Fibroblast of lung (primary cell): ENCODE results near the gene IGBP1. TPM values are rescaled to one million over a fixed set of nuclear protein-coding genes. Genes with fewer than 3 reads are reported as not detected.
A peak's percentile ranks its signal among the peaks of the same experiment; 100 is the strongest.

Experiments
- DNase-seq, 2 donors: peaks; one replicate each; pipeline versions ENCODE4 v3.0.0 to v3.0.0-alpha.2; 2010; ENCODE audit warnings: low read depth in 2 of 2
- H2AFZ ChIP-seq: 2 replicates; pipeline ENCODE4 v1.5.1; 2012; ENCODE audit warnings: low read length, control low read depth, inconsistent platforms
- H3K27ac ChIP-seq: 2 replicates; pipeline ENCODE4 v1.5.1; 2011; ENCODE audit warnings: low read length, control low read depth; ENCODE audit not compliant: insufficient read depth
- H3K27me3 ChIP-seq: 2 replicates; pipeline ENCODE4 v1.5.1; 2011; ENCODE audit warnings: mild to moderate bottlenecking, low read length; ENCODE audit not compliant: control insufficient read depth, insufficient read depth
- H3K36me3 ChIP-seq: 2 replicates; pipeline ENCODE4 v1.5.1; 2011; ENCODE audit warnings: low read length; ENCODE audit not compliant: control insufficient read depth, insufficient read depth
- H3K4me1 ChIP-seq: 2 replicates; pipeline ENCODE4 v1.5.1; 2011; ENCODE audit warnings: low read length; ENCODE audit not compliant: control insufficient read depth, insufficient read depth; ENCODE audit errors: extremely low read depth
- H3K4me2 ChIP-seq: 2 replicates; pipeline ENCODE4 v1.5.1; 2011; ENCODE audit warnings: low read length, control low read depth; ENCODE audit not compliant: insufficient read depth; ENCODE audit errors: extremely low read depth
- H3K4me3 ChIP-seq, 4 experiments: fragments of 200-600 bp in 1 of 4; sonication (generic) in 1 of 4; replicated peaks in 1 of 4; 2 replicates each; pipeline ENCODE4 v1.5.1; 2011 to 2016; ENCODE audit warnings: low read length in 4 of 4, low read depth in 3 of 4, mild to moderate bottlenecking in 3 of 4, control low read depth in 2 of 4, inconsistent platforms in 1 of 4, mixed read lengths in 1 of 4; ENCODE audit not compliant: insufficient read depth in 1 of 4; ENCODE audit errors: control extremely low read depth in 1 of 4
- H3K79me2 ChIP-seq: 2 replicates; pipeline ENCODE4 v1.5.1; 2012; ENCODE audit warnings: mild to moderate bottlenecking, low read length, inconsistent platforms; ENCODE audit not compliant: control insufficient read depth, insufficient read depth
- H3K9ac ChIP-seq: 2 replicates; pipeline ENCODE4 v1.5.1; 2011; ENCODE audit warnings: mild to moderate bottlenecking, low read length, control low read depth; ENCODE audit not compliant: insufficient read depth
- H3K9me3 ChIP-seq: 2 replicates; pipeline ENCODE4 v1.5.1; 2012; ENCODE audit warnings: low read depth, low read length; ENCODE audit not compliant: control insufficient read depth, insufficient read depth
- H4K20me1 ChIP-seq: 2 replicates; pipeline ENCODE4 v1.5.1; 2011; ENCODE audit warnings: low read length; ENCODE audit not compliant: control insufficient read depth, insufficient read depth; ENCODE audit errors: extremely low read depth
- EZH2 ChIP-seq: IDR thresholded peaks from 2 replicates; pipeline ENCODE4 v1.5.1; 2012; ENCODE audit warnings: low read length, control low read depth, mild to moderate bottlenecking; ENCODE audit errors: missing control alignments
- polyA plus RNA-seq, 2 donors: library from polyadenylated mRNA; depleted of rRNA in 1 of 2; stranded (reverse) in 1 of 2; unstranded in 1 of 2; fragments of >200 nt; gene quantifications; 2 replicates each; pipeline ENCODE4 v1.2.1, GENCODE V29; 2011 to 2012; ENCODE audit warnings: missing spikeins in 1 of 2
- total RNA-seq: library from RNA; depleted of rRNA; stranded (reverse); fragments of >200 nt; gene quantifications from 2 replicates; pipeline ENCODE4 v1.2.1, GENCODE V29; 2014
- TF ChIP-seq, protein P1 (sequence below), 2 donors: IDR thresholded peaks in 1 of 2; conservative IDR thresholded peaks in 1 of 2; 1 replicate in 1 of 2; 2 replicates in 1 of 2; pipeline ENCODE4 v1.5.1; 2011 to 2012; ENCODE audit warnings: low read length in 2 of 2, control low read depth in 1 of 2, inconsistent platforms in 1 of 2, low read depth in 1 of 2, mild to moderate bottlenecking in 1 of 2

The IGBP1 gene
- total and polyA plus RNA-seq, 2 donors (not counting 1 experiment from before 2014, with no cell fraction given) = 67.2 to 81.1 TPM

- no peaks in the 10 kb centered on the region for H4K20me1 ChIP-seq
- TF ChIP-seq EZH2 = no peak
- TF ChIP-seq, protein P1, sequence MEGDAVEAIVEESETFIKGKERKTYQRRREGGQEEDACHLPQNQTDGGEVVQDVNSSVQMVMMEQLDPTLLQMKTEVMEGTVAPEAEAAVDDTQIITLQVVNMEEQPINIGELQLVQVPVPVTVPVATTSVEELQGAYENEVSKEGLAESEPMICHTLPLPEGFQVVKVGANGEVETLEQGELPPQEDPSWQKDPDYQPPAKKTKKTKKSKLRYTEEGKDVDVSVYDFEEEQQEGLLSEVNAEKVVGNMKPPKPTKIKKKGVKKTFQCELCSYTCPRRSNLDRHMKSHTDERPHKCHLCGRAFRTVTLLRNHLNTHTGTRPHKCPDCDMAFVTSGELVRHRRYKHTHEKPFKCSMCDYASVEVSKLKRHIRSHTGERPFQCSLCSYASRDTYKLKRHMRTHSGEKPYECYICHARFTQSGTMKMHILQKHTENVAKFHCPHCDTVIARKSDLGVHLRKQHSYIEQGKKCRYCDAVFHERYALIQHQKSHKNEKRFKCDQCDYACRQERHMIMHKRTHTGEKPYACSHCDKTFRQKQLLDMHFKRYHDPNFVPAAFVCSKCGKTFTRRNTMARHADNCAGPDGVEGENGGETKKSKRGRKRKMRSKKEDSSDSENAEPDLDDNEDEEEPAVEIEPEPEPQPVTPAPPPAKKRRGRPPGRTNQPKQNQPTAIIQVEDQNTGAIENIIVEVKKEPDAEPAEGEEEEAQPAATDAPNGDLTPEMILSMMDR (conservative IDR thresholded peaks at IDR 0.05 in 1 of 2, IDR thresholded peaks at IDR 0.05 in 1 of 2; ENCODE audit: low read depth in 1 of 2, low read length in 2 of 2) = no peak
- H3K27ac ChIP-seq = peak overlapping the region; percentile 7
- H3K4me2 ChIP-seq = peak overlapping the region; percentile 11
- H3K9me3 ChIP-seq = no peaks in the 10 kb centered on the region
- H3K27me3 ChIP-seq = no peaks in the 10 kb centered on the region
- H3K9ac ChIP-seq = no peak overlapping the region
- peak overlapping the region in 2 of 4 experiments; percentile 29 to 30 for H3K4me3 ChIP-seq
- peak; percentile 66 to 80 for DNase-seq
- peaks cover 8% of the 10 kb centered on the region for H3K4me1 ChIP-seq
- H3K36me3 ChIP-seq = peaks cover 1% of the 10 kb centered on the region
- H2AFZ ChIP-seq = peak overlapping the region; percentile 43
- no peaks in the 10 kb centered on the region for H3K79me2 ChIP-seq
Observed at GRCh38 chrX:70168238-70169188, 35.3 kb downstream of the IGBP1 start.

DNA sequence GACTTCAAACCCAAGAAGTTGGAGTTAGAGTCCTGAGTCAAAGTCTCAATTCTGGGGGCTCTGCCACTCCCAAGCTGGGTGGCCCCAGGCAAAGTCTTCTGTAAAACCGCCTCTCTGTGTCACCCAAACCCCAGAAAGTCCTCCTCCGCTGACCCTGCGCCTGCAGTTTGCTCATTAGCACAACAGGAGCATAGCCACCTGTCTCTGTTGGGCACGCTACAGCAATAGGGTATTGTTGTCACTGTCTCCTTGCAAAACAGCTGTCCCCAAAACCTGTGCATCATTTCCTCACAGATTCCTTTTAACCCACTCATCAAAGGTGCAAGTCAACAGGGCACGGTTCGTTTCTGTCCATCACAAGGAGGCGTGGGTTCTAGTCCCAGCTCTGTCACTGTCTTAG is 36.0 kb downstream of the IGBP1 start:
- DNase-seq = no peak
- no peaks in the 10 kb centered on the region for H3K27me3 ChIP-seq
- H3K36me3 ChIP-seq = peaks cover 1% of the 10 kb centered on the region
- peaks cover 8% of the 10 kb centered on the region for H3K4me1 ChIP-seq
- H3K79me2 ChIP-seq = no peaks in the 10 kb centered on the region
- H3K4me2 ChIP-seq = no peak overlapping the region
- no peak overlapping the region for H3K9ac ChIP-seq
- no peaks in the 10 kb centered on the region for H4K20me1 ChIP-seq
- no peak overlapping the region for H3K27ac ChIP-seq
- no peaks in the 10 kb centered on the region for H3K9me3 ChIP-seq
- TF ChIP-seq, protein P1 (conservative IDR thresholded peaks at IDR 0.05 in 1 of 2, IDR thresholded peaks at IDR 0.05 in 1 of 2; ENCODE audit: low read depth in 1 of 2, low read length in 2 of 2) = no peak
- no peak for TF ChIP-seq EZH2
- H3K4me3 ChIP-seq = no peak overlapping the region
- H2AFZ ChIP-seq = no peak overlapping the region

DNA sequence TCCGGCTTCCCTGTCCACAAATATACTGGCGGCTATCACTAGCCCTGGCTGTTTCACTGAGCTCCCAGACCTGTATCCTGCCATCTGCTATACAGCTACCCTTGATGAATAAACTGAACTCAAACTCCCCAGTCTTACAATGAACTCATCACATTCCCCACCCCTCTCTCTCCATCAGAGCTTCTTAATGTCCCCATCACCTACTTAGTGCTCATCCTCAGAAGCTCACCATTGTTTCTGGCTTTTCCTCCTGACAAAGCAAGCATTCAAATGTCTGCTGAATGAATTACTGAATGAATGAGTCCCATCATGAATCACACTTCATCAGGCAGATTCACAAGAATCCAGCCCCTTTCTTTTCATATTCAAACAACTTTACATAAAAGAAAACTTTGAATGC is 38.4 kb downstream of the IGBP1 start:
- Histone ChIP-seq H3K9ac (no peak overlapping the region), H3K4me2 (no peak overlapping the region), H3K4me3 (no peak overlapping the region), H3K4me1 (peaks cover 8% of the 10 kb centered on the region), H2AFZ (no peak overlapping the region), H3K27me3 (no peaks in the 10 kb centered on the region), H4K20me1 (no peaks in the 10 kb centered on the region), H3K79me2 (no peaks in the 10 kb centered on the region), H3K36me3 (peaks cover 1% of the 10 kb centered on the region), H3K27ac (no peak overlapping the region), H3K9me3 (no peaks in the 10 kb centered on the region)
- DNase-seq = peak in 1 of 2 donors; percentile 30
- TF ChIP-seq EZH2 = no peak
- TF ChIP-seq, protein P1 (conservative IDR thresholded peaks at IDR 0.05 in 1 of 2, IDR thresholded peaks at IDR 0.05 in 1 of 2; ENCODE audit: low read depth in 1 of 2, low read length in 2 of 2) = no peak
